ENCODE data around the gene IGFL3. TPM values are rescaled to one million over a fixed set of nuclear protein-coding genes. Genes with fewer than 3 reads are reported as not detected.
A peak's percentile ranks its signal among the peaks of the same experiment; 100 is the strongest.
"Not testable (repeated sequence)": the region's sequence is repeated elsewhere in the genome, so short reads cannot be mapped to it uniquely, and the experiment has no call there.

The IGFL3 gene
- not detected for polyA plus RNA-seq

- Mint-ChIP-seq H3K4me1 (no peaks in the 10 kb centered on the region), H3K4me3 (no peak within 1 kb of the TSS), H3K27me3 (peaks cover 25% of the 10 kb centered on the region), H3K9me3 (peaks cover 0 to 5% (median 0%) of the 10 kb centered on the region in 3 donors), H3K27ac (no peak within 1 kb of the TSS), H3K36me3 (no peaks in the 10 kb centered on the region)
These were observed at the start of gene IGFL3 for GRCh38 chr19:46124638-46125115. Gene IGFL3, minus strand, starts transcription at chr19:46124688. Its CDS starts 39 bp downstream, at chr19:46124649.

DNA sequence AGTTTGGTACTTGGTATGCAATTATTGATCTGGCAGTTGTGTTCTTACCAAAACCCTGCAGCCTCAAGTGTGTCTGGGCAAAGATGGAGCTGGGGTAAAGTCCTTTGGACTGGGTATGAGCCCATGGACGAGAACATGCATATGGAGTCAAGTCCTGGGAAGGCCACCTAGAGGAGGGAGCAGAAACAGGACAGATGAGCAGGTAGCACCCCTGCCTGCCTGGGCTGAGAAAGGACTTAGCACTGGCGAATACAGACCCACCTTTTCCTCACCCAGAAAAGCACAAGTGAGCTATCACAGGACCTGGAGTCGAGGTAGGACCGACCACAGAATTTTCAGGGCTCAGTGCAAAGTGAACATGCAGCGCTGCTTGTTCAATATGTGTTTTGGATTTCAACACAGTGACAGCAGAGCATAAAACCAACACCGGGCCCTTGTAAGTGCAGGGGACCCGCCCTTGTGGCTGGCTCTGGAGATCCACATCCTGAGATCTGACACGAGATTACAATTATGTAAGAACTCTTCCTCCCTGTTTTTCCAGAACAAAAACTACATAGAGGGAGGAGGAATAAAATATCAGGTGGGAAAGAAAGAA, 49.5 kb upstream of the IGFL3 start:
- Mint-ChIP-seq H3K36me3 (no peaks in the 10 kb centered on the region), H3K27me3 (peaks cover 14% of the 10 kb centered on the region), H3K9me3 (peaks cover 5 to 13% (median 8%) of the 10 kb centered on the region in 3 donors), H3K4me1 (no peaks in the 10 kb centered on the region), H3K4me3 (no peak overlapping the region), H3K27ac (no peak overlapping the region)

DNA sequence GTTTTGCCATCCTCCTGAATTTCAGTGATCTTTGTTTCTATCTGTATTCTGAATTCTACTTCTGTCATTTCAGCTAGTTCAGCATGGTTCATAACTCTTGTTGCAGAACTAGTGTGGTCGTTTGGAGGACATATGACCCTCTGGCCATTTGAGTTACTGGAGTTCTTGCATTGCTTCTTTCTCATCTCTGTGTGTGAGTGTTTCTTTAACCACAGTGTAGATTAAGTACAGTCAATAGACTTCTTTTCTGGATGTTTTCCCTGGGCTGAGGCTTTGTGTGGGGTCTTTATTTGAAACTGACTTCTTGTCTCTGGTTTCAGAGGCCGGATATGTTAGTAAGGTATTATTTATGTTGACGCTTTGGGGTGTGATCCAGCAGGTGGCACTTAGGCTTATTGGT, 38.2 kb upstream of the IGFL3 start:
- Mint-ChIP-seq H3K4me3 (no peak overlapping the region), H3K27me3 (peaks cover 12% of the 10 kb centered on the region), H3K36me3 (no peaks in the 10 kb centered on the region), H3K27ac (no peak overlapping the region), H3K4me1 (no peaks in the 10 kb centered on the region), H3K9me3 (peaks cover 9 to 25% (median 20%) of the 10 kb centered on the region in 3 donors)

DNA sequence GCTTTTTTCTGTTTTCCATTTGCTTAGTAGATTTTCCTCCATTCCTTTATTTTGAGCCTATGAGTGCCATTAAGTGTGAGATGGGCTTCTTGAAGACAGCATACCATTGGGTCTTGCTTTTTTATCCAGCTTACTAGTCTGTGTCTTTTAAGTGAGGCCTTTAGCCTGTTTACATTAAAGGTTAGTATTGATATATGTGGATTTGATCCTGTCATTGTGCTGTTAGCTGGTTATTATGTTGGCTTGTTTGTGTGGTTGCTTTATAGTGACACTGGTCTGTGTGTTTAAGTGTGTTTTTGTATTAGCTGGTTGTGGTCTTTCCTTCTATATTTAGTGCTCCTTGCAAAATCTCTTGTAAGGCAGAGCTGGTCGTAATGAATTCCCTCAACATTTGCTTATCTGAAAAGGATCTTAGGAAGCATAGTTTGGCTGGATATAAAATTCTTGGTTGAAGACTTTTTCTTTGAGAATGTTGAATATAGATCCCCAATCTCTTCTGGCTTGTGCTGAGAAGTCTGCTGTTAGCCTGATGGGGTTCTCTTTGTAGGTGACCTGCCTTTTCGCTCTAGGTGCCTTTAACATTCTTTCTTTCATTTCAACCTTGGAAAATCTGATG, 37.3 kb upstream of the IGFL3 start:
- not testable (repeated sequence) for H3K4me1 Mint-ChIP-seq, H3K4me3 Mint-ChIP-seq, H3K27ac Mint-ChIP-seq, H3K36me3 Mint-ChIP-seq
- Mint-ChIP-seq H3K27me3 (peaks cover 10% of the 10 kb centered on the region), H3K9me3 (peaks cover 9 to 25% (median 20%) of the 10 kb centered on the region in 3 donors)

DNA sequence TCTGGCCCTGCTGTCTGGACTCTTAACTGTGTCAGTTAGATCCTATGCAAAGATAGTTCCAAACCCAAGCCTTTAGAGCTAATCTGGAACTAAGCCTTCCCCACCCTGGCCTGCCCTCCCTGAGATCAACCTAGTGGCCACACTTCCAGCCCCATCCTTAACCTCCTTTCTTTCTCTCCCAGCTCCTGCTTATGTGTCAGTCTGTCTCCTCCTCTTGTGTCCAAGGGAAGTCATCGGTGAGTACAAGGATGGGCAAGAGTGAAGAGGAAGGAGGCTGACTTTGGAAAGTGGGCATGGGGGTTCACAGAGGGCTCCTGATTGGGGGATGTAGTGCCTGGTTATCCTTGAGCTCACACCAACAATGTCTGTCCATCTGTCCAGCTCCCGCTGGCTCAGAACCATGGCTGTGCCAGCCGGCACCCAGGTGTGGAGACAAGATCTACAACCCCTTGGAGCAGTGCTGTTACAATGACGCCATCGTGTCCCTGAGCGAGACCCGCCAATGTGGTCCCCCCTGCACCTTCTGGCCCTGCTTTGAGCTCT, 35.8 kb upstream of the IGFL3 start:
- peaks cover 9 to 25% (median 20%) of the 10 kb centered on the region in 3 donors for H3K9me3 Mint-ChIP-seq
- H3K4me1 Mint-ChIP-seq, result no peaks in the 10 kb centered on the region
- H3K4me3 Mint-ChIP-seq, result no peak overlapping the region
- H3K27me3 Mint-ChIP-seq, result peaks cover 8% of the 10 kb centered on the region
- H3K36me3 Mint-ChIP-seq, result no peaks in the 10 kb centered on the region
- H3K27ac Mint-ChIP-seq, result peak overlapping the region in 1 of 3 donors; percentile 71

- Mint-ChIP-seq H3K4me1 (no peaks in the 10 kb centered on the region), H3K9me3 (peaks cover 9 to 25% (median 20%) of the 10 kb centered on the region in 3 donors), H3K27me3 (peaks cover 8% of the 10 kb centered on the region), H3K36me3 (no peaks in the 10 kb centered on the region), H3K27ac (peak overlapping the region in 1 of 3 donors; percentile 71), H3K4me3 (no peak overlapping the region)
These were observed 35.1 kb upstream of the IGFL3 start for GRCh38 chr19:46159418-46160232.

DNA sequence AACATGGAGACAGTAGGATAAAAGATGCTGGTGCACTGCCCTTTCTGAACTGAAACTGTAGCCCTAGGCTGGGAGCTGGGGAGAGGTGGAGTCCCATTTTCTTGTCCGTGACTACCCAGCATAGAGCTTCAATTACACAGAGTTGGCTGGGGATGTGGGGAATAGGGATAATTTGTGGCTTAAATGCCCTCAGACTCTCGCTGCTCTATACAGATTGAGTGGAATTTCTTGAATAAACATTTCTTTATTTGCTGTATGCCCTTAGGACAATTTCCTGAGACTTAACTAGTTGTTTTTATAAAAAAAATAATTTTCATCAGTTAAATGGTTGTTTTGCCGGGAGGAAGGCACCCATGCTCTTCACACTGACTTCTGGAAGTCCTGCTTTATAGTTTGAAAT, 30.7 kb upstream of the IGFL3 start:
- peaks cover 0 to under 1% (median 0%) of the 10 kb centered on the region in 3 donors for H3K9me3 Mint-ChIP-seq
- peaks cover 17% of the 10 kb centered on the region for H3K27me3 Mint-ChIP-seq
- no peak overlapping the region for H3K27ac Mint-ChIP-seq
- H3K4me1 Mint-ChIP-seq, result no peaks in the 10 kb centered on the region
- no peaks in the 10 kb centered on the region for H3K36me3 Mint-ChIP-seq
- H3K4me3 Mint-ChIP-seq, result no peak overlapping the region

- peaks cover 16% of the 10 kb centered on the region for H3K27me3 Mint-ChIP-seq
- H3K36me3 Mint-ChIP-seq, result no peaks in the 10 kb centered on the region
- H3K4me3 Mint-ChIP-seq, result no peak overlapping the region
- no peaks in the 10 kb centered on the region for H3K9me3 Mint-ChIP-seq
- no peaks in the 10 kb centered on the region for H3K4me1 Mint-ChIP-seq
- H3K27ac Mint-ChIP-seq, result no peak overlapping the region
These were observed 26.1 kb upstream of the IGFL3 start for GRCh38 chr19:46150606-46151005.

- Mint-ChIP-seq H3K27ac (no peak within 1 kb of the TSS), H3K27me3 (peaks cover 16% of the 10 kb centered on the region), H3K9me3 (peaks cover 0 to 2% (median 0%) of the 10 kb centered on the region in 3 donors), H3K4me3 (no peak within 1 kb of the TSS), H3K4me1 (no peaks in the 10 kb centered on the region), H3K36me3 (no peaks in the 10 kb centered on the region)
These were observed 23.4 kb upstream of the IGFL3 start, which contains the start of gene IGFL2 for GRCh38 chr19:46147791-46148288. Gene IGFL2, plus strand, starts transcription at chr19:46148238. Its CDS starts 41 bp downstream, at chr19:46148279.

GRCh38 chr19:46147166-46147740, 22.8 kb upstream of the IGFL3 start:
- no peak overlapping the region for H3K4me3 Mint-ChIP-seq

DNA sequence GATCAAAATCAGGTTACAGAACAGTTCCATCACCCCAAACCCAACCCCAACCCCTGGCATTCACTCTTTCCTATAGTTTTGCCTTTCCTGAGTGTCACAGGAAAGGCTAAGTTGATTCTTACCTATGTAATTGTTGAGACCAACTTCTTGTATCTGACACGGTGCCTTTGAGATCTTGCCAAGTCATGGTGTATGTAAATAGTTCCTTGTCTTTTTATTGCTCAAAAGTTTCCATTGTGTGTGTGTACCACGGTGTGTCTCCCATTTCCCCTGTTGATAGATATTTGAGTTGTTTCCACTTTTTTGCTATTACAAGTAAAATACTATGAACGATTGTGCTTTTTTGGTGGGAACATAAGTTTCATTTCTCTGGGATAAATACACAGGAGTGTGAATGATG, 20.3 kb upstream of the IGFL3 start:
- Mint-ChIP-seq H3K4me3 (no peak overlapping the region), H3K27ac (no peak overlapping the region), H3K4me1 (no peaks in the 10 kb centered on the region), H3K9me3 (peaks cover 0 to 2% (median 0%) of the 10 kb centered on the region in 3 donors), H3K27me3 (peaks cover 10% of the 10 kb centered on the region), H3K36me3 (no peaks in the 10 kb centered on the region)

More at GRCh38 chr19:46147166-46147740, 22.8 kb upstream of the IGFL3 start:
- Mint-ChIP-seq H3K4me1 (no peaks in the 10 kb centered on the region), H3K27me3 (peaks cover 16% of the 10 kb centered on the region), H3K9me3 (peaks cover 0 to 2% (median 0%) of the 10 kb centered on the region in 3 donors), H3K36me3 (no peaks in the 10 kb centered on the region), H3K27ac (no peak overlapping the region)

GRCh38 chr19:46142294-46142693, 17.8 kb upstream of the IGFL3 start:
- no peaks in the 10 kb centered on the region for H3K36me3 Mint-ChIP-seq
- no peak overlapping the region for H3K4me3 Mint-ChIP-seq
- H3K4me1 Mint-ChIP-seq, result no peaks in the 10 kb centered on the region
- peaks cover 0 to 2% (median 0%) of the 10 kb centered on the region in 3 donors for H3K9me3 Mint-ChIP-seq
- peaks cover 7% of the 10 kb centered on the region for H3K27me3 Mint-ChIP-seq
- H3K27ac Mint-ChIP-seq, result no peak overlapping the region

DNA sequence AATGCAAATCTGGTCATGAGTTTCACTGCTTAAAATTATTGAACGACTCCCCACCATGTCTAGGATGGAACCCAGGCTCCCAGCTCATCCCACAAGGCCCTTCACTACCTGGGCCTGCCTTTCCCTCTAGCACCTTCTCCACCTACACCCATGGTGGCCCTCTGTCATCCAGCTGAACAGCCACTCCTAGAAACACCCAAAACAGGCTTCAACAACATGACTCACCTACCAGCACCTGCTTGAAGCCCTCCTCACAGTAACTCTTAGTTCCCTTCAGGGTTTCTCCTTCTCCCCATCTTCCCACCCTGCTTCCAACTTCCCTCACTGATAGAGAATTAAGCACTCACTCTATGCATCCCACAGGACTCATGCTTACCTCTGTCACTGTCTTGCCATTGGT, 16.9 kb upstream of the IGFL3 start:
- Mint-ChIP-seq H3K36me3 (no peaks in the 10 kb centered on the region), H3K27me3 (peaks cover 7% of the 10 kb centered on the region), H3K4me3 (no peak overlapping the region), H3K4me1 (no peaks in the 10 kb centered on the region), H3K27ac (no peak overlapping the region), H3K9me3 (peaks cover 0 to 2% (median 0%) of the 10 kb centered on the region in 3 donors)

- no peaks in the 10 kb centered on the region for H3K4me1 Mint-ChIP-seq
- H3K27me3 Mint-ChIP-seq, result peaks cover 7% of the 10 kb centered on the region
- no peak overlapping the region for H3K4me3 Mint-ChIP-seq
- no peaks in the 10 kb centered on the region for H3K9me3 Mint-ChIP-seq
- no peaks in the 10 kb centered on the region for H3K36me3 Mint-ChIP-seq
- no peak overlapping the region for H3K27ac Mint-ChIP-seq
These were observed 13.5 kb upstream of the IGFL3 start for GRCh38 chr19:46137915-46138473.
